Neural crest cell (in vitro differentiated cells): ENCODE measurements around the gene C20orf173. TPM values are rescaled to one million over a fixed set of nuclear protein-coding genes. Genes with fewer than 3 reads are reported as not detected.

Source experiments
- DNase-seq: peaks from one replicate; pipeline ENCODE4 v3.0.0; 2021; ENCODE audit warnings: low read depth, mixed read lengths, low spot score
- H3K27ac Mint-ChIP-seq: one replicate; pipeline ENCODE4 v1.8.0; 2021; ENCODE audit warnings: mild to moderate bottlenecking, mixed read lengths; ENCODE audit not compliant: unreplicated experiment
- H3K27me3 Mint-ChIP-seq: 2 replicates; pipeline ENCODE4 v1.8.0; 2021; ENCODE audit warnings: low read depth, mild to moderate bottlenecking, mixed read lengths
- H3K36me3 Mint-ChIP-seq: 2 replicates; pipeline ENCODE4 v1.8.0; 2021; ENCODE audit warnings: low read depth, mild to moderate bottlenecking, mixed read lengths
- H3K4me1 Mint-ChIP-seq: 2 replicates; pipeline ENCODE4 v1.8.0; 2021; ENCODE audit warnings: mixed read lengths
- H3K4me3 Mint-ChIP-seq: one replicate; pipeline ENCODE4 v1.8.0; 2021; ENCODE audit warnings: mild to moderate bottlenecking, mixed read lengths
- H3K9me3 Mint-ChIP-seq: 2 replicates; pipeline ENCODE4 v1.8.0; 2021; ENCODE audit warnings: mixed read lengths
- CTCF ChIP-seq: fragments of 200-600 bp; sonication (generic); conservative IDR thresholded peaks from 2 replicates; pipeline ENCODE4 v1.5.0; 2021; ENCODE audit warnings: antibody characterized with exemption, mild to moderate bottlenecking
- total RNA-seq: library from RNA; stranded (reverse); gene quantifications from 2 replicates; pipeline ENCODE4 v1.2.1, GENCODE V29; 2021

C20orf173 gene
- total RNA-seq, 1 donor from 2014 or later, result not detected

- Mint-ChIP-seq H3K9me3 (no peaks in the 10 kb centered on the region), H3K27me3 (peaks cover 2% of the 10 kb centered on the region), H3K27ac (no peak overlapping the region), H3K36me3 (peaks cover 7% of the 10 kb centered on the region), H3K4me3 (no peak overlapping the region), H3K4me1 (peaks cover 4% of the 10 kb centered on the region)
- peak; percentile 1 for TF ChIP-seq CTCF
- no peak for DNase-seq
Measured at GRCh38 chr20:35561671-35562070, 32.2 kb upstream of the C20orf173 start.

- Mint-ChIP-seq H3K27me3 (peaks cover 2% of the 10 kb centered on the region), H3K9me3 (no peaks in the 10 kb centered on the region), H3K4me1 (peaks cover 4% of the 10 kb centered on the region), H3K36me3 (peaks cover 7% of the 10 kb centered on the region), H3K4me3 (peak overlapping the region; percentile 42), H3K27ac (no peak overlapping the region)
- peak; percentile 46 for TF ChIP-seq CTCF
- peak; percentile 34 for DNase-seq
Measured at GRCh38 chr20:35561268-35561667, 31.8 kb upstream of the C20orf173 start.

- no peak for TF ChIP-seq CTCF
- DNase-seq, result no peak
- H3K9me3 Mint-ChIP-seq, result no peaks in the 10 kb centered on the region
Measured at GRCh38 chr20:35560541-35560940, 31.1 kb upstream of the C20orf173 start.

GRCh38 chr20:35560105-35560511 lies 30.7 kb upstream of the C20orf173 start:
- no peak for TF ChIP-seq CTCF
- Mint-ChIP-seq H3K27ac (no peak overlapping the region), H3K4me1 (peaks cover 4% of the 10 kb centered on the region), H3K4me3 (no peak overlapping the region), H3K36me3 (peaks cover 9% of the 10 kb centered on the region), H3K9me3 (no peaks in the 10 kb centered on the region), H3K27me3 (no peaks in the 10 kb centered on the region)
- no peak for DNase-seq

More at GRCh38 chr20:35560541-35560940, 31.1 kb upstream of the C20orf173 start:
- Mint-ChIP-seq H3K4me1 (peaks cover 4% of the 10 kb centered on the region), H3K27ac (peak overlapping the region; percentile 5), H3K4me3 (no peak overlapping the region), H3K36me3 (peaks cover 7% of the 10 kb centered on the region), H3K27me3 (no peaks in the 10 kb centered on the region)

GRCh38 chr20:35559042-35559693 lies 29.7 kb upstream of the C20orf173 start:
- no peak for DNase-seq
- no peak overlapping the region for H3K27ac Mint-ChIP-seq
- H3K27me3 Mint-ChIP-seq, result no peaks in the 10 kb centered on the region
- H3K36me3 Mint-ChIP-seq, result peaks cover 12% of the 10 kb centered on the region
- no peak for TF ChIP-seq CTCF
- no peaks in the 10 kb centered on the region for H3K9me3 Mint-ChIP-seq
- H3K4me1 Mint-ChIP-seq, result peaks cover 4% of the 10 kb centered on the region
- no peak overlapping the region for H3K4me3 Mint-ChIP-seq
